Measurements from ENCODE around the gene SHANK2. TPM values are rescaled to one million over a fixed set of nuclear protein-coding genes. Genes with fewer than 3 reads are reported as not detected.

The SHANK2 gene
- total RNA-seq, 1 donor from 2014 or later = 59.8 TPM

- TF ChIP-seq CTCF (IDR thresholded peaks at IDR 0.05) = no peak
- Histone ChIP-seq H3K36me3 (no peaks in the 10 kb centered on the region), H3K27me3 (ENCODE audit: low read depth) (no peaks in the 10 kb centered on the region), H3K9me3 (no peaks in the 10 kb centered on the region), H3K4me3 (no peak overlapping the region), H3K27ac (no peak overlapping the region), H3K4me1 (peaks cover 9% of the 10 kb centered on the region)
- DNase-seq = no peak
- intact Hi-C loops (cut with DNase I) = no loop called here
- ATAC-seq = no peak
Observed at GRCh38 chr11:71285111-71285510, 32.7 kb upstream of the SHANK2 start.

GRCh38 chr11:71284525-71285092, 32.2 kb upstream of the SHANK2 start:
- H3K9me3 ChIP-seq = no peaks in the 10 kb centered on the region
- ATAC-seq (no peak), DNase-seq (no peak)
- H3K36me3 ChIP-seq = no peaks in the 10 kb centered on the region
- peaks cover 9% of the 10 kb centered on the region for H3K4me1 ChIP-seq
- intact Hi-C loops (cut with DNase I) = no loop called here
- H3K27ac ChIP-seq = peak overlapping the region; percentile 47
- peak overlapping the region; percentile 28 for H3K4me3 ChIP-seq
- no peaks in the 10 kb centered on the region for H3K27me3 ChIP-seq (ENCODE audit: low read depth)
- TF ChIP-seq CTCF (IDR thresholded peaks at IDR 0.05) = no peak

GRCh38 chr11:71283971-71284441, 31.6 kb upstream of the SHANK2 start:
- ATAC-seq = peak; percentile 88 to 91
- Histone ChIP-seq H3K36me3 (no peaks in the 10 kb centered on the region), H3K27me3 (ENCODE audit: low read depth) (no peaks in the 10 kb centered on the region), H3K4me3 (peak overlapping the region; percentile 28), H3K9me3 (no peaks in the 10 kb centered on the region), H3K4me1 (peaks cover 9% of the 10 kb centered on the region), H3K27ac (peak overlapping the region; percentile 47)
- intact Hi-C loops (cut with DNase I) = no loop called here
- TF ChIP-seq CTCF (IDR thresholded peaks at IDR 0.05) = no peak
- peak; percentile 86 for DNase-seq

DNA sequence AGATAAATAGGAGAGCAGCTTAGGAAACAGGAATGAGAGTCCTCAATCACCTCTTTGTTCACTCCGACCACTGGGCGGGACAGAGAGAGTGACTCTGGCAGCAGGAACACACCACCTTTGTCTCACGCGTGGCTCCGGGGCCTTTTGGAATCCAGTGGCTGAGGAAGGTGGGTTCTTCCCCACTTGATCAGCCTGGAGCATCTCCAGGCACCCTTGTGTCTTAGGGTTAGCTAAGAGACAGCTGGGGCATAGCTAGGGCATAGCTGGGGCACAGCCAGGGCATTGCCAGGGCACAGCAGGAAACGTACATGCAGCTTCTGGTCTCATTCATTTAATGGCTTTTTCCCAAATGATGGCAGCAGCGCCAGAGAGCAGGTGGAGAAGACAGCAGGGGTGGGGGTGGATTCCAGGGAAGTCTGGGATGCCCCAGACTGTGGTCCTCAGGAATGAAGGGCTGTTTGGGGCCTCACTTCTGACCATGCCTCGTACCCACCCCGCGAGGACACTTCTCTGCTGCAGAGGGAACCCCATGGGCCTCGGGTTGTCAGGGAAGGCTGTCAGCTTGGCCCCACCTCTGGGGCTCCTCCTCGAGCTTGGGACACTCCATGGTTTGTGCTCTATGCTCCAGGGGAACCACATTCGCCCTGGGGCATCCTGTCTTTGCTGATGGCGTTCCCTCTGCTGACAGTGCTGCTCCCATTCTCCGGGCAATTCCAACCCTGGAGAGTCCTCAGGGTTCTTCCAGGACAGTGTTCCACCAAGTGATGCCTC, 30.4 kb upstream of the SHANK2 start:
- Histone ChIP-seq H3K27me3 (ENCODE audit: low read depth) (no peaks in the 10 kb centered on the region), H3K36me3 (no peaks in the 10 kb centered on the region), H3K4me3 (no peak overlapping the region), H3K4me1 (peaks cover 9% of the 10 kb centered on the region), H3K9me3 (no peaks in the 10 kb centered on the region), H3K27ac (no peak overlapping the region)
- TF ChIP-seq CTCF (IDR thresholded peaks at IDR 0.05) = no peak
- intact Hi-C loops (cut with DNase I) = no loop called here
- DNase-seq (no peak), ATAC-seq (no peak)

GRCh38 chr11:71281831-71282230, 29.5 kb upstream of the SHANK2 start:
- no peak overlapping the region for H3K4me3 ChIP-seq
- no peak for TF ChIP-seq CTCF (IDR thresholded peaks at IDR 0.05)
- no peak for ATAC-seq
- peaks cover 3% of the 10 kb centered on the region for H3K4me1 ChIP-seq
- no peak overlapping the region for H3K27ac ChIP-seq
- no peaks in the 10 kb centered on the region for H3K9me3 ChIP-seq
- intact Hi-C loops (cut with DNase I) = no loop called here
- H3K27me3 ChIP-seq (ENCODE audit: low read depth) = no peaks in the 10 kb centered on the region
- H3K36me3 ChIP-seq = no peaks in the 10 kb centered on the region
- no peak for DNase-seq

Measured in lower lobe of right lung (tissue), 2 donors.